Measurements from ENCODE around the gene SASH1. TPM values are rescaled to one million over a fixed set of nuclear protein-coding genes. Genes with fewer than 3 reads are reported as not detected.

Gene SASH1
- polyA plus RNA-seq, 1 experiment = 27.0 TPM

DNA sequence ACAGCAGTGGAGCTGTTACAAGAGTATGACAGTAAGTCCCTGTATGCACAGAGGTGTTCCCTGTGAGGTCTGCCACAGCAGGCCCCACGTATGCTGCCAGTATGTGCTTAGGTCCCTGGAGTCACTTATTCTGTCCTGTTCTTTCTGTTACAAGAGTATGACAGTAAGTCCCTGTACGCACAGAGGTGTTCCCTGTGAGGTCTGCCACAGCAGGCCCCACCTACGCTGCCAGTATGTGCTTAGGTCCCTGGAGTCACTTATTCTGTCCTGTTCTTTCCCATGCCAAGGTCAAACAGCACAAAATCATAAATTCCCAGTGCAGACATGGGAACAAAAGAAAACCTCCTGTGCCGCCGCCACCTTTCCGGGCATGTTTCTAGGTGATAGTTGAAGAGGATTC is 192.2 kb downstream of the SASH1 start:
- Histone ChIP-seq H3K27me3 (ENCODE audit: control insufficient read depth, insufficient read depth, low read length) (no peaks in the 10 kb centered on the region), H3K4me3 (ENCODE audit: low read depth, low read length) (no peak overlapping the region), H3K9me3 (ENCODE audit: control insufficient read depth, insufficient read depth, low read length) (no peaks in the 10 kb centered on the region), H3K27ac (ENCODE audit: low read depth, low read length) (no peak overlapping the region)
- no peak for TF ChIP-seq CTCF (IDR thresholded peaks at IDR 0.05; ENCODE audit: low read depth, low read length)
- ChIA-PET POLR2A (no interaction called here), CTCF (interaction anchor here (0.8 to 1.7 kb wide), 2 partner anchors 69 to 390 kb away, joined by 3 to 6 read pairs; no protein-coding TSS in a partner anchor)
- DNase-seq (ENCODE audit: low read depth, low spot score) = no peak

DNA sequence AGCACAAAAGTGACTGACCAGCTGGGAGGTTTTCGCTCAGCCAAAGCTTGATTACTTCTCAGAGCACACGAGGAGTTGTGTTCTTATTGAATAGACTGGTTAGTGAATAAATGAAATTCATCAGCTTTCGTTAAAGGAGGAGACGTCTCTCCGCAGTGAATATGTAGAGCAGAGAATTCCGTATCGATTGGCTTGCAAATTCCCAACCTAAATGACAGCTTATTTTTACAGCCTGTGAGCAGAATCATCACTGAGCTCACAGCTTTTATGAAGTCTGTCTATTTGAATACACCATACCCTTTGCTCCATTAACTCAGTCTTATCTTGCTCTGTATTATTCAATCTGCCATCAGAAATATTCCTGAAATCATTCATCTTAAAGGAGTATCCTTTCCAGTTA is 192.7 kb downstream of the SASH1 start:
- Histone ChIP-seq H3K9me3 (ENCODE audit: control insufficient read depth, insufficient read depth, low read length) (no peaks in the 10 kb centered on the region), H3K4me3 (ENCODE audit: low read depth, low read length) (no peak overlapping the region), H3K27ac (ENCODE audit: low read depth, low read length) (no peak overlapping the region), H3K27me3 (ENCODE audit: control insufficient read depth, insufficient read depth, low read length) (no peaks in the 10 kb centered on the region)
- TF ChIP-seq CTCF (IDR thresholded peaks at IDR 0.05; ENCODE audit: low read depth, low read length) = no peak
- ChIA-PET CTCF (interaction anchor here (0.7 to 1.7 kb wide), 2 partner anchors 70 to 358 kb away, joined by 3 to 6 read pairs; no protein-coding TSS in a partner anchor), POLR2A (no interaction called here)
- no peak for DNase-seq (ENCODE audit: low read depth, low spot score)

DNA sequence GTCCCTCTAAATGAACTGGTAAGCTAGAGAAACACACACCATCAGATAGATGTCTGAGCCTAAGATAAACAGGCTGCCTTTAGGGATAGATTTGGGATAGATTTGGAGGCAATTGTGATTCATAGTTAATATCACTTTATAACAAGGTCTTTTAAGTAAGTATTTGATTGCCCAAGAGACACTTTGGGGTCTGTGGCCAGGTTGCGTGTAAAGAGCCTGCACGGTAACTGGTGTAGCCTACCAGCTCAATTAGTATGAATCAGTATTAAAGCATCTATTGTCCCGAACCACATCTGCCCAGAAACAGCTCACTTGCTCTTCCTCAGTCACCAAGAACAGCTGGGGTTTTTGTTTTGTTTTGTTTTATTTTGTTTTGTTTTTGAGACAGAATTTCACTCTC is 193.3 kb downstream of the SASH1 start:
- peak overlapping the region; percentile 3 for H3K27ac ChIP-seq (ENCODE audit: low read depth, low read length)

GRCh38 chr6:148538261-148539190 is 195.9 kb downstream of the SASH1 start:
- TF ChIP-seq CTCF (IDR thresholded peaks at IDR 0.05; ENCODE audit: low read depth, low read length) = no peak
- Histone ChIP-seq H3K27me3 (ENCODE audit: control insufficient read depth, insufficient read depth, low read length) (no peaks in the 10 kb centered on the region), H3K9me3 (ENCODE audit: control insufficient read depth, insufficient read depth, low read length) (no peaks in the 10 kb centered on the region), H3K4me3 (ENCODE audit: low read depth, low read length) (no peak overlapping the region), H3K27ac (ENCODE audit: low read depth, low read length) (peak overlapping the region; percentile 48)
- POLR2A ChIA-PET = interaction anchor here (0.8 to 0.9 kb wide), 2 partner anchors 8 to 17 kb away, joined by 4 read pairs; no protein-coding TSS in a partner anchor
- no peak for DNase-seq (ENCODE audit: low read depth, low spot score)
- CTCF ChIA-PET = interaction anchor here (1.1 to 1.8 kb wide), 2 partner anchors 21 to 22 kb away, joined by 3 to 8 read pairs; no protein-coding TSS in a partner anchor

More for the DNA sequence above, 193.3 kb downstream of the SASH1 start:
- ChIA-PET POLR2A (no interaction called here), CTCF (interaction anchor here (0.7 to 1.7 kb wide), 2 partner anchors 70 to 359 kb away, joined by 3 to 6 read pairs; no protein-coding TSS in a partner anchor)
- no peaks in the 10 kb centered on the region for H3K9me3 ChIP-seq (ENCODE audit: control insufficient read depth, insufficient read depth, low read length)
- H3K4me3 ChIP-seq (ENCODE audit: low read depth, low read length) = no peak overlapping the region
- DNase-seq (ENCODE audit: low read depth, low spot score) = no peak
- no peak for TF ChIP-seq CTCF (IDR thresholded peaks at IDR 0.05; ENCODE audit: low read depth, low read length)
- H3K27me3 ChIP-seq (ENCODE audit: control insufficient read depth, insufficient read depth, low read length) = no peaks in the 10 kb centered on the region

- H3K27ac ChIP-seq (ENCODE audit: low read depth, low read length) = no peak overlapping the region
- H3K4me3 ChIP-seq (ENCODE audit: low read depth, low read length) = no peak overlapping the region
- ChIA-PET CTCF (no interaction called here), POLR2A (no interaction called here)
- no peak for TF ChIP-seq CTCF (IDR thresholded peaks at IDR 0.05; ENCODE audit: low read depth, low read length)
- no peaks in the 10 kb centered on the region for H3K9me3 ChIP-seq (ENCODE audit: control insufficient read depth, insufficient read depth, low read length)
- no peak for DNase-seq (ENCODE audit: low read depth, low spot score)
- H3K27me3 ChIP-seq (ENCODE audit: control insufficient read depth, insufficient read depth, low read length) = no peaks in the 10 kb centered on the region
Measured at GRCh38 chr6:148543540-148543939, 200.9 kb downstream of the SASH1 start.
